ENCODE data around the gene POLR1D.

Gene POLR1D, protein sequence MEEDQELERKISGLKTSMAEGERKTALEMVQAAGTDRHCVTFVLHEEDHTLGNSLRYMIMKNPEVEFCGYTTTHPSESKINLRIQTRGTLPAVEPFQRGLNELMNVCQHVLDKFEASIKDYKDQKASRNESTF

DNA sequence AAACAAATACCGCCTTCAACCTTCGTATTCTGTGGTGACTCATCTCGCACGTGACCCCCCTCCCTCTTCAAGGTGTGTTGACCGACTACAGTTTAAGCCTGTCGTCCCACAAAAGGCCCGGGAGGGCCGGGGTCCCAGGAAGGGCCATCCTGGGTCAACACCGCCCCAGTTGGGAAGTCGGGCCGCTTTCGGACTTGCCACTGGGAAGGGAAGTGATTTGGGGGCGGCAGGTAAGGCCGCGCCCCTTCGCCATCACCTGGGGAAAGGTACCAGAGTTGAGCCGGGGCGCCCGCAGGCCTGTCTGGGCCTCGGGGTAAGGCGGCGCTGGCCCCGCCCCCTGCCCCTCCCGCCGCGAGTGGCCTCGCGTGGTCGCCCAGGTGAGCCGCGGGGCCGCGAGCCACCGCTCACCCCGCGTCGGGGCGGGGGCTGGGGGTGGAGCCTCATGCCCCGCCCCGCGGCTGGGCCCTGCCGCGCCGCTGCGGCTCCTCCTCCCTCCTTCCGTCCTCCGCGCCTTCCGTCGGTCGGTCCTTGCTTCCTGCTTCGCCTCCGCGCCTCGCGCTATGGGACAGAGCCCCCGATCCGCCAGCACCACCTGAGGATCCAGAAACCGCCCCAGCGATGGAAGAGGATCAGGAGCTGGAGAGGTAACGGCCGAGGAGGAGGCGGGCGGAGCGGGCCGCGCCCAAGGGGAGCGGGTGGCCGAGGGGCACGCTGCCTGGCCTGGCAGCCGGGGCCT, at the start of gene POLR1D:
POLR1D (plus strand) TSS at position 527 of the 736 bp plus-strand sequence; CDS start at position 619, 92 bp downstream.
- DNase-seq: peak; percentile 80

- no peak for DNase-seq
These were observed 49.3 kb upstream of the POLR1D start for GRCh38 chr13:27572234-27572901.

DNA sequence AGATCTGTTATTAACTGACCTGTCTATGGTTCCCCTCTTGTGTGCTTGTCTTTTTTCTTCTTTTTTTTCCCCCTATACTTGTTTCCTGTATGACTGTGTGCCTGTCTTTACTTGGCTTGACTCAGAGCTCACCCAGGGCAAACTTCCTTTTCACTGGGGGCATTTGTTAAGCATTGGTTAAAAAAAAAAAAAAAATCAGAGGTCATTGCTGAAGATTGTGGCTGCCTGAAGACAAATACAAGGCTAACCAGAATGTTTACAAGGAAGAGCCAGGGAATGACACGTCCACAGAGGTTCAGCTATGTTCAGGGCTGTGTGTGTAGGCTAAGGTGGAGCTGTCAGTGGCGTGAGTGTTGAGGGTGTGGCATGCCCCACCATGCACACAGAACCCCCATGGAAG, 48.4 kb upstream of the POLR1D start:
- DNase-seq: no peak

DNA sequence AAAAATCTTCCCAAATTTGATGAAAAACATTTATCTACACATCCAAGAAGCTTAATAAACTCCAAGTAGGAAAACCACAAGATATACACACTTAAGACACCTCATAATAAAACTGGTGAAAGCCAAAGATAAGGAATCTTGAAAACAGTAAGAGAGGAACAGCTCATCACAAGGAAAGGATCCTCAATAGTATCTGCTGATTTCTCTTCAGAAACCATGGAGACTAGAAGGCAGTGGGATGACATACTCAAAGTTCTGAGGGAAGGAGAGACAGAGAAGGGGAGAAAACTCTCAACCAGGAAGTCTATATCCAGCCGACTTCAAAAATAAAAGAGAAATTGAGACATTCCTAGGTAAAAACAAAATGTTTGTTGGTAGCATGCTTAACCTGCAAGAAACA, 47.0 kb upstream of the POLR1D start:
- no peak for DNase-seq

DNA sequence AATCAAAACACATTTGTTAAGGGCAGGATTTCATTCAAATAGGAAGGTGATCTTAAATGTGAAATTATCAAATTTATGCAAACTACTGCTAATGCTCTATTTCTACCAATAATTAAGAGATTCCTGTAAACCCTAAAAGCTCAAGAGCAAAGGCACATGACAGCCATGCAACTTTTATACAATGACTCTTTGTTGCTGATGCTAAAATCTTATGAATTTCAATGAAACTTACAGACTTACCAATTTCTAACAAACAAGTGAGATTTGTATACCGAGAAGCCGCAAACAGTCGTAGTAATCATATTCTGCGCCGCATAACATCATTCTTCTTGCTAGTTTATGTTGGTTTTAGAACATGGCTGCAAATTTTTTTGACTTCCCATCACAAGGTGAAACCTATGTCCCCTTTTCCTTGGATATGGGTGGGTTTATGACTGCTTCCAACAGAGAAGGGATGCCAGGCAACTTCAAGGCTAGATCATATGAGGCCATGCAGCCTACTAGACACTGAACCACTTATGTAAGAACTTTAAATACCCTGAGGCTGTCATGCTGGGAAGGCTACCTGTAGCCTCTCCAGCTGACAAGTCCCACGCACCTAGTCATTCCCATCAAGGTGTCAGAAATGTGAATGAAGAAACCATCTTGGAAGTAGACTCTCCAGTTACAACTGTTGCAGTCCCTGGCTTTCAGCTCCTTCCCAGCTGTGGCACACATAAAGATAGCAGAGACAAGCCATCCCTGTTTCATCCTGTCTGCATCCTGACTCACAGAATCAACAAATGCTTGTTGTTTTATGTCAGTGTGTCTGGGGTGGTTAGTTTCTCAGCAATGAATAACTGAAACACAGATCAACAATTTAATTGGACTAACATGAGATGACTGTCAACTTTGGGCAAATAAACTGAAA, 43.3 kb upstream of the POLR1D start:
- DNase-seq: no peak

GRCh38 chr13:27583645-27584044, 38.0 kb upstream of the POLR1D start:
- no peak for DNase-seq

- DNase-seq: no peak
These were observed 34.5 kb upstream of the POLR1D start for GRCh38 chr13:27587095-27587746.

GRCh38 chr13:27588405-27588804, 33.3 kb upstream of the POLR1D start:
- DNase-seq: no peak

DNA sequence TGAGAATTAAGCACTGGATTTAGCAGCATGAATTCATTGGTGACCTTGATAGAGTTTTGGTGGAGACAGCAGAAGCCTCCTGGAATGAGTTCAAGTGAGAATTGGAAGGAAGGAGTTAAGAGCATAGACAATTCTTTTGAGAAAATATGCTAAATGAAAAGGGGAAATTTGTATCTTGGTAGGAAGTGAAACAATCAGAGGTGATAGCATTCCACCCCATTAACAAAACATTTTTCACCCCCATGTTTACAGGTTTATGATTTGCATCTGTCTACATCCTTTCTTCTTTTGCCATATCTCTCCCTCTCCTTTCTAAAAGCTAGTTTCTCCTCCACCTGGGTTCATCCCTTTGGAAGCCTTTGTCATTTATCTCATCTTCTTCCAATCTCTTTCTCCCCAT, 28.8 kb upstream of the POLR1D start:
- DNase-seq: no peak

- DNase-seq: no peak
These were observed 28.4 kb upstream of the POLR1D start for GRCh38 chr13:27593267-27593666.

DNA sequence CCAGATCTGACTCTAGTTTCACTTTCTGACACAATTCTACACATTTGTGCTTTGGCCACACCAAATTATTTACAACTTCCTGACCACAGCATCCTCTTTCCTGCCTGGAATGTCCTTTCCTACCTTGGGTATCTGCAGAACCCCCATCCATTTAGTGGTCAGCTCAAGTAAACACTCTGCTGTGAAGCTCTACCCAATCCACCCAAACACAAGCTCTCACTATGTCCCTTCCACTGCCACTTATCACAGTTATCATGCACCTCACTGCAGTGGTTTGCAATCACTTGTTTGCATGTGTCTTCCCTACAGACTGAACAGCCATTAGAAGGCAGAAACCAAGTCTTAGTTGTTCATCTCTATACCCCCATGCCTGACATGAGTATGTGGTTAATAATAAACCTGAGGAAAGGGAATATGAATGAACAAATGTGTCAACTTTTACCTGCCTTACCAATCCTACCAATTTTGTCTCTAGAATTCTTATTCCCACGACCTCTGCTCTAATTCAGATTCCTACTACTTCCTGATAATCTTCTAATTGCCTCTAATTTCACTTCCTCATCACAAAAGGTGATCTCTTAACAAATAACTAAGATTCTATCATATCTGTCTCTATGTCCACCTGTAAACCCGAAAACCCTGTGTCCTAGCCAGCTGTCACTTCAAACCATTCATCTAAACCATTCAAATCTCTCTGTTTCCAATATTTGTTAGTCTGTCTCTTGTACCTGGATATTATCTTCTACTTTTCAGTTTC, 26.5 kb upstream of the POLR1D start:
- DNase-seq: no peak

DNA sequence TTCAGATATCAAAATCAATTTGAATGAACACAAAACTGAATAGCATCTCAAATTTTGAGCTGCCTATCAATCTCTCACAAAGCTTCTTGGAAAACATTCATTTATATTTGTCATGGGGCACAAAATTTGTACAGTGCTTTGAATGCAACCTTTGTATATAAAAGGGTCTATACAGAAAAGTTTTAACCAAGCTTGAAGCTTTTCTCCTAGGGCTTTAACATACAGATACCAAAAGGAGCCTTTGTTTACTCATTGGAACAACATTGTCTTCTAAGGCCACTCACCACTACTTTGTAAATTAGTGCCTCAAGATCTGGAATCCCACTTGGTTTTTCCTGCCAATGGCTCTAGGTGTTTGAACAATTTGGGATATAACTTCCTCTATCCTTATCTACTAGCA, 22.6 kb upstream of the POLR1D start:
- DNase-seq: no peak

GRCh38 chr13:27599845-27600553, 21.7 kb upstream of the POLR1D start:
- no peak for DNase-seq

GRCh38 chr13:27600711-27601110, 21.0 kb upstream of the POLR1D start:
- DNase-seq: no peak

DNA sequence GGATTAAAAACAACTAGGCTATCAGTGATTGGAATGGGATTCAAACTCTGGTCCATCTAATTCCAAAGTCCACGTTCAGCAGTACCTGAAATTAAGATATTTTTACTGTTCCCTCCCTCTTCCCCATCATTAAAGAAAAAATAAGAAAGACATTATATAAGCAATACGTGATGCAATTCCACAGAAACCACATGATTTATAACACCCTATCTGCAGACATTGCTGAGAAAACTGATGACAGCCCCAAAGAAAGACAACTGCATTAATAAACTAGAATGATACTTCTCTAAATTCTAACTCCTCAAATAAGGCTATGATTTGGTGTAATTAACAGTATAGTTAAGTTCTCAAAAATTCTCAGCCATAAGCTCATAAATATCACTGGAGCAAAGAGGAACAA, 20.5 kb upstream of the POLR1D start:
- no peak for DNase-seq

- no peak for DNase-seq
These were observed 19.9 kb upstream of the POLR1D start for GRCh38 chr13:27601803-27602202.

- DNase-seq: no peak
These were observed 16.6 kb upstream of the POLR1D start for GRCh38 chr13:27605099-27605498.

GRCh38 chr13:27605610-27606200, 16.0 kb upstream of the POLR1D start:
- DNase-seq: no peak

GRCh38 chr13:27607125-27607524, 14.6 kb upstream of the POLR1D start:
- DNase-seq: no peak

DNA sequence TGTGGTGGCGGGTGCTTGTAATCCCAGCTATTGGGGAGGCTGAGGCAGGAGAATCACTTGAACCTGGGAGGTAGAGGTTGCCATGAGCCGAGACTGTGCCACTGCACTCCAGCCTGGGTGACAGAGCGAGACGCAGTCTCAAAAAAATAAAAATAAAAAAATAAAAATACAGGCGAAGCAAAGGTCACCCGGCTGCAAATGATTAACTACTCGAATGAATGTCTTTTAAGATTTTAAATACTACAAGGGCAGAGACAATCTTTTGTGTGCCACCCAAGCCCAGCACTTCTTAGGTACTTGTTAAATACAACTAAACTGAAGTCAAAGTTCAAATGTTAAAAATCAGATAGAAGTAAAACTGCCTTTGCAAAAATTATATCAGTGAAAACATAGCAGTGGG, 8.1 kb upstream of the POLR1D start:
- DNase-seq: no peak

DNA sequence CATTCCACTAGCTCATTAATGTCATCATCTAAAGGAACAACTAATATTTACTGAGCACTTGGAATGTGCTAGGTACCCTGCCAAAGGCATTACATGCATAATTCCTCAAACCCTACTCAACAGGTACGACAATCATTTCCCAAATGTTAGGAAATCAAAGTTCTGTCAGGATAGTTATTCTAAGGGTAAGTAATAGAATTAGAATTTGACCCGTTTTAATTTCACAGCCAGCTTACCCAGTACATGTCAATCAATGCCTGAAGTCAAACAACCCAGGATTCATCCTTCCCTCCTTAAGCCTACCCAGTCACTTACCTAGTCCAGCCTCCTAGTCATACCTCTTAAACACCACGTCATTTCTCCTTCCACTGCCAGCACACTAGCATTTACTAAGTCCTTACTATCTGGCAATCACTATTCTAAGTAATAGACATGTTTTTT, 3.8 kb upstream of the POLR1D start:
- no peak for DNase-seq

Measured in stimulated activated CD4-positive, alpha-beta T cell treated with anti-CD3 and anti-CD28 coated beads, Interleukin-12 subunit alpha, Interleukin-12 subunit beta, amount 100 ng/mL, for 4 hours (primary cell).